ENCODE measurements around the gene DNTT.

DNA sequence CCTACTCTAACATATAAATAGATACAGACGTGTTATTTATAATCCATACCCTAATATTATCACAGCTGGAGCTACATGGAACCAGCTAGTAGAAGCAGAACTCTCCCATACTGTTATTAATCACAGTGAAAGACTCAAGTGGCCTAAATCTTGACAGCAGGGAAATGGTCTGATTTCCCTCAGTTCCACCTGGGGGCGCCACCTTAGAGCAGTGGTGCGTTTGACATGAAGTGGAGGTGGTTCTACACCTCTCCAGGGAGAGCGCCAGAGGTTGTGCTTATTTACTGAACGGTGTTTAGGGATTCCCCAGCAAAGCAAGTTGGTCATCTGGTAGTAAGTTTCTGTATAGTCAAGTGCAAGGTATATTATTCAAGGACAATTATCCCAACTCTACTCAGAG is 17.6 kb downstream of the DNTT start:
- no peak for TF ChIP-seq GATA2 (IDR thresholded peaks at IDR 0.05; ENCODE audit: low read depth, low read length)
- no peak for TF ChIP-seq GATA3 (IDR thresholded peaks at IDR 0.05; ENCODE audit: low read depth, low read length)

Data from SH-SY5Y (cell line).